SK-N-SH treated with all-trans-retinoic acid at 6 μM for 48 hours (cell line): ENCODE results near the gene ACTL7B.

ENCODE experiments used
- ARNTL ChIP-seq: fragments of 450-650 bp; formaldehyde crosslinking; IDR thresholded peaks from 2 replicates; pipeline ENCODE4 v1.5.0; 2020; ENCODE audit warnings: low read depth, mild to moderate bottlenecking, moderate library complexity, borderline replicate concordance
- TF ChIP-seq, protein P1 (sequence below): fragments of 250-450 bp; sonication (Bioruptor Pico); IDR thresholded peaks from 2 replicates; pipeline ENCODE4 v1.5.1; 2020; ENCODE audit warnings: low read depth, mild to moderate bottlenecking, moderate library complexity

DNA sequence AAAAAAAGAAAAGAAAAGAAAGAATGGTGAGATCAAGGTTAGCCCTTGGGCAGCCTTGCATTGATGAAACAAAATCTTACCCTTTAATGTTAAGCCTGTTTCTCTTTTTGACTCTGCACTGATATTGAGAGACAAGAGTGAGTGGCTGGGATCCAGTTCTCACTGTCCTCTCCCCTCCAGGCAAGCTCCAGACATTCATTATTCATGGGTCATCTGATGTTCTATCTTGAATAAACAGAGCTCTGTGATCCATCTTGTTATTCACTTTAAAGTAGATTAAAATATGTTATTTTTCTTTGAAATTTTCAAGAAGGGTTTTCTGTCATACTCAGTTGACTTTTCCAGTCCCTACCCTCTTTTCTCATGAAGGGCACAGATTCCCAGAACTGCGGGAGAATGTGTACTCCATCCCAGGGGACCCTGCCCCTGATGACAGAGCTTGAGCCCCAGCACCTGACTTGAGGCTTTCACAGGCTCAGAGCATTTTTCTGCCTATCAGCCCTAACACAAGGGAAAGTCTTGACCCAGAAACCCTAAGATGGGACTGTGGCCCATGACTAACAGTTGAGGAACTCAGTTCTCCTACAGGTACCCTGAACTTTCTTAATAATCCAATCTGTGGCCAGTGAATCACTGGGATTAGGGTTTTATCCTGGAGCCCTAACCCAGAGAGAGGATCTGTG lies 24.1 kb downstream of the ACTL7B start:
- TF ChIP-seq, protein P1, sequence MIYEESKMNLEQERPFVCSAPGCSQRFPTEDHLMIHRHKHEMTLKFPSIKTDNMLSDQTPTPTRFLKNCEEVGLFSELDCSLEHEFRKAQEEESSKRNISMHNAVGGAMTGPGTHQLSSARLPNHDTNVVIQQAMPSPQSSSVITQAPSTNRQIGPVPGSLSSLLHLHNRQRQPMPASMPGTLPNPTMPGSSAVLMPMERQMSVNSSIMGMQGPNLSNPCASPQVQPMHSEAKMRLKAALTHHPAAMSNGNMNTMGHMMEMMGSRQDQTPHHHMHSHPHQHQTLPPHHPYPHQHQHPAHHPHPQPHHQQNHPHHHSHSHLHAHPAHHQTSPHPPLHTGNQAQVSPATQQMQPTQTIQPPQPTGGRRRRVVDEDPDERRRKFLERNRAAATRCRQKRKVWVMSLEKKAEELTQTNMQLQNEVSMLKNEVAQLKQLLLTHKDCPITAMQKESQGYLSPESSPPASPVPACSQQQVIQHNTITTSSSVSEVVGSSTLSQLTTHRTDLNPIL (CRISPR knock-in tag): no peak
- no peak for TF ChIP-seq ARNTL (CRISPR knock-in tag)
